Right ventricle myocardium inferior (tissue), 1 donor: ENCODE results near the gene SCYGR3. TPM values are rescaled to one million over a fixed set of nuclear protein-coding genes. Genes with fewer than 3 reads are reported as not detected.

Experiments used
- ATAC-seq: fragments of 200-7000 bp; cut with Tn5 transposase; one replicate; pipeline ENCODE4 v1.9.1; 2020; ENCODE audit warnings: mild to moderate bottlenecking, moderate library complexity
- DNase-seq: peaks from one replicate; pipeline ENCODE4 v3.0.0; 2021; ENCODE audit errors: missing footprints
- intact Hi-C: fragments of 100-400 bp; cut with DNase I; formaldehyde crosslinking; loops from one replicate; pipeline ENCODE4 v1.11.0; 2022
- long read RNA-seq: library from polyadenylated mRNA; unstranded; transcript quantifications from one replicate; pipeline ENCODE4 v2.0.0, GENCODE V29; 2021
- total RNA-seq: library from RNA; stranded (reverse); fragmentation: NEBNext Ultra II Directional; extraction: Animal tissue kit (Norgen Biotek cat#: 25700); gene quantifications from one replicate; pipeline ENCODE4 v1.2.1, GENCODE V29; 2021
- donor health status: DM: no; HTN: yes; CAD: no; lungs with severe emphysema.

SCYGR3 gene
- not detected for total RNA-seq
- long read RNA-seq = 0 reads

GRCh38 chr2:227614740-227615139, at the start of gene SCYGR3:
Gene SCYGR3 (minus strand): TSS chr2:227614840. CDS start chr2:227614840, 0 bp downstream.
- DNase-seq (no peak), ATAC-seq (no peak)
- intact Hi-C loops = no loop called here

DNA sequence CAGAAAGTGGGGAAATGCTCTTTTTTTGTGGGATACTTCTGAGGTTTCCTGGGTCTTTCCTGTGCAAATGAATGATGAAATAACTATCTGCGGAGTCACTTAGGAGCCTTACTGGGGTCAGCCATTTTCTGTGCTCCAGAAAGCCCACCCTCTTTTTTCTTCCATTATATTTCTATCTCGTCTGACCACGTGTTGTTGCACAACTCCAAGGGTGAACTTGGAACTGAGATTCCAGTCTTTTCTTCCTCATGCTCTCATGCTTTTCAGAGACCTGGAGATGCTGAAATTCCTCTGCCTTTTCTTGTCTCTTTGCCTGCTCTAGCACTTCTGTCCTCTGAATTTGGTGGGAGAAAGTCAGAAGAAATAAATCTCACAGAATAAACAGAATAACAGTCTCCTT, 47.2 kb upstream of the SCYGR3 start:
- no peak for ATAC-seq
- no peak for DNase-seq
- intact Hi-C loops = no loop called here

GRCh38 chr2:227661025-227661649, 46.5 kb upstream of the SCYGR3 start:
- DNase-seq (no peak), ATAC-seq (peak; percentile 34)
- intact Hi-C loops = no loop called here

GRCh38 chr2:227657199-227657845, 42.7 kb upstream of the SCYGR3 start:
- intact Hi-C loops = loop anchor here (5.0 kb wide), 1 partner anchor 250 kb away; no protein-coding TSS in a partner anchor
- ATAC-seq (no peak), DNase-seq (no peak)

DNA sequence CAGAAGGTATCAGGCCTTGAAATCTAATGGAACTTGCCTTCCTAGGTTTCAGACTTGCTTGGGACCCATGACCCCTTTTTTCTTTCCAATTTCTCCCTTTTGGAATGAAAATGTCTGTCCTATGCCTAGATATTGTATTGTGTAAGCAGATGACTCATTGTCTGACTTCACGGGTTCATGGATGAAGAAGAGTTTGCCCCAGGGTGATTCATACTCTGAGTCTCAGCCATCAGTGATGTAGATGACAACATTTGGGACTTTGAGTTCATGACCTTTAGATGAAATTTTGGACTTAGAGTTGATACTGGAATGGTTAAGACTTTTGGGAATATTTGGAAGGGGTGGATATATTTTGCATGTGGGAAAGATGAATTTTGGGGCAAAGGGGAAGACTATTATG, 40.8 kb upstream of the SCYGR3 start:
- ATAC-seq = peak; percentile 88
- intact Hi-C loops = loop anchor here (5.0 kb wide), 1 partner anchor 248 kb away; no protein-coding TSS in a partner anchor
- no peak for DNase-seq

DNA sequence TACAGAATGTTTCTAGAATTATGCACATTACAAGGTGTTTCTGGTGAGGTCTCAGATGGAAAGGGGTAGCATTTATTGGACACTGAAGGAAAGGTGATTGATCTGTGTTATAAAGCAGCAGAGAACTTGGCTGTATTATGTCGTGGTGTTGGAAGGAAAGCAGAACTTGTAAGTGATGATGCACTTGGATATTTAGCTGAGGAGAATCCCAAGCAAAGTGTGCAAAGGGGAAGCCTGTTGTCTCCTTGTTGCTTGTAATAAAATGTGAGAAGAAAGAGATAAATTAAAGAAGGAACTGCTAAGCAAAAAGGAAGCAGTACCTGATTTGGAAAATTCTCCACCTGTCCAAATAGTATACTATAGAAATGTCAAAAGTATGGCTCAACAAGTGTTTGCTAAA, 39.8 kb upstream of the SCYGR3 start:
- intact Hi-C loops = no loop called here
- DNase-seq (no peak), ATAC-seq (no peak)

DNA sequence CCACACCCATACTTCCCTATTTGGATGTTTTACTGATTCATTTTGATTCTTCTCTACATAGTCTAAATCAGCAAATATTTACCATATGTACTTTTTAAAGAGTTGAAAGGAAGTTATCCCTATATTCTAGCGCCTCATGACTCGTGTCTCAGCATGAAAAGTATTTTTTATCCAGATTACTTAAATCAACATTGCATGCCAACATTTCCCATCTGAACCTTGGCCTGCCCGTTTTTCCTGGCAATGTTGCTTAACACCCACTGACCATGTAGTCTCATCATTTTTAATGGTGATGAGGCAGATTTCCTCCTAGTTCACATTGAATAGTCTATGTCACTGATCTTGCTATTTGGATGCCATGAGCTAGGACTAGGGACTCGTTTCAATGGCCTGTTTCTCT, 38.8 kb upstream of the SCYGR3 start:
- ATAC-seq (no peak), DNase-seq (no peak)
- intact Hi-C loops = no loop called here

- ATAC-seq (no peak), DNase-seq (no peak)
- intact Hi-C loops = no loop called here
Measured at GRCh38 chr2:227643990-227644551, 29.4 kb upstream of the SCYGR3 start.

- ATAC-seq (no peak), DNase-seq (no peak)
- intact Hi-C loops = no loop called here
Measured at GRCh38 chr2:227642656-227643055, 28.0 kb upstream of the SCYGR3 start.

DNA sequence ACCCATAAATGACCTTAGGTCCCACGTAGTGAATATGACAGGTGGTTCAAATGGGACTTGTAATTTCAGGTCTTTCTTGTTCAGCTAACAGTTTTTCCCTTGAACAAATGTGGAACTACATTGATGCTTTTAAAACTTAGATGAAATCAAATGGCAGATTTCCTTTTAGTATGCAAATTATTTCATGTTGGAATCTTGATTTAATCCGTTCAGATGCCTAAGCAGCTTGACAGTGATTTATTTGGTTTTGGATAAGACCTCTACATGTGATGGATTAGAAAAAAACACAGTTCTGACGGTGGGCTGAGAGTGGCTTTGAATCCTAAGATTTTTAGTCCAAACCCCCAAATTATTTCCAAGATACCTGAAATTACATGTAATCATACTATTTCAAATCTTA, 19.6 kb upstream of the SCYGR3 start:
- DNase-seq = no peak
- intact Hi-C loops = no loop called here

GRCh38 chr2:227632827-227633226, 18.2 kb upstream of the SCYGR3 start:
- intact Hi-C loops = no loop called here
- ATAC-seq = no peak
- DNase-seq = no peak

More for the DNA sequence above, 19.6 kb upstream of the SCYGR3 start:
- no peak for ATAC-seq

GRCh38 chr2:227630322-227630721, 15.7 kb upstream of the SCYGR3 start:
- ATAC-seq = no peak
- DNase-seq = no peak
- intact Hi-C loops = no loop called here

DNA sequence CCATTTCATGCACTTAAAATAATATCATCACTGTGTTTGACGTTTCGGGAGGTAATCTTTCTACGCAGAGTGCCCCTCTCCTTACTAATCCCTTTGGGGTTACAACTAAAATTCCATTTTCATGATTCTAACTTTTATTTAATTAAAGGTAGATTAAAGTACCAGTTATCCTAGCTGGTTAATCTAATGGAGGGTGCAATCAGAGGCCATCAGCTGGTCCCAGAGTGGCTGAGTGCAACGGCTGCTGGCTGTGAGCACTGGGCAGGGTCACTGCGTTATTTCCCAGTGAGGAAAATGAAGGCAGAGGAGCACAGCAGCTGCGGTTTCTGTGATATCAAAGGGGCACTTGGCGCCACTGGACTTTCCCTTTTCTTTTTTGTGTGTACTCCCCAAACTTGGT, 14.8 kb upstream of the SCYGR3 start:
- DNase-seq = no peak
- no peak for ATAC-seq
- intact Hi-C loops = no loop called here

GRCh38 chr2:227627769-227628168, 13.1 kb upstream of the SCYGR3 start:
- ATAC-seq = no peak
- intact Hi-C loops = no loop called here
- no peak for DNase-seq

GRCh38 chr2:227626580-227627151, 12.0 kb upstream of the SCYGR3 start:
- DNase-seq (no peak), ATAC-seq (no peak)
- intact Hi-C loops = no loop called here

DNA sequence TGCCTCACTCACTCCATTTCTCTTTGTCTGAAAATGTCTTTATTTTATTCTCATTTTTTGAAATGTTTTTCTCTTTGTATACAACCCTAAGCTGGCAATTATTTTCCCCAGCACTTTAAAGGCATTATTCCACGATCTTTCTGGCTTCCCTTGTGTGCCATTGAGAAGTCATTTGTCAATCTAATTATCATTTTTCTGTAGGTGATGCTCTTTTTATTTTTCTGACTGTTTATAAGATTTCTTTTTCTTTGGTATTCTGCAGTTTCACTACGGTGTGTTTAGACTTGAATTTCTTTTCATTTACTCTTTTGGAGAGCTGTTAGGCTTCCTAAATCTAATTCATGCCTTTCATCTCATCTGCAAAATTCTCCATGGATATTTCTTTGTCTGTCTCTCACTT, 10.8 kb upstream of the SCYGR3 start:
- no peak for ATAC-seq
- intact Hi-C loops = no loop called here
- no peak for DNase-seq

- intact Hi-C loops = no loop called here
- DNase-seq (no peak), ATAC-seq (no peak)
Measured at GRCh38 chr2:227623226-227623625, 8.6 kb upstream of the SCYGR3 start.

DNA sequence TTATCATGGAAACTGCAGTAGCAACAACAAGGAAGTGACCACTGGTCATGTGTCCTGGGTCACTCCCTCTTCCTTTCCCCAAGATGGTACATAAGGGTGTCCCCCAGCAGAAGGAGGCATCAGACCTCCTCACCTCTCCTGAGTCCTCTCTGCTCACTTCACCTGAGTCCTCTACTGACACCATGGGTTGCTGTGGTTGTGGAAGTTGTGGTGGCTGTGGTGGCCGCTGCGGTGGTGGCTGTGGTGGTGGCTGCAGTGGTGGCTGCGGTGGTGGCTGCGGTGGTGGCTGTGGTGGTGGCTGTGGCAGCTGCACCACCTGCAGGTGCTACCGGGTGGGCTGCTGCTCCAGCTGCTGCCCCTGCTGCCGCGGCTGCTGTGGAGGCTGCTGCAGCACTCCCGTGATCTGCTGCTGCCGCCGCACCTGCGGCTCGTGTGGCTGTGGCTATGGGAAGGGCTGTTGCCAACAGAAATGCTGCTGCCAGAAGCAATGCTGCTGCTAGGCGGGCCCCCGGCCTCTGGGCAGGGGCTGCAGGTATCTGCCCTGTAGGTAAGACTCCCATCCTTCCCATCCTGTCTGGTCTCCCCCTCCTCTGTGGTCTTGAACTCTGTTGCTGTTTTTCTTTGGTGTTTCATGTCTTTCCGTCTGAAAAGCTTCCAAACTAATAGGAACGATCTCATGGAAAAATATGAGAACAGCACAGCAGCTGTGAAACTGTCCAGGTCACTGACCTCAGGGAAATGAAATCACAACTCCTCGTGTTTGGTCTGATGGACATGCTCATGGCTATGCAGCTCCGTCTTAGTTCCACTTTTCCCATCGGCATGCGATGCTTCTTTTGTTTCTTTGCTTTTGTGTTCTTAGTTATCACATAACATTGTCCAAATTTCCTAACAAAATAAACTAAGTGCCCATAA, 2.9 kb upstream of the SCYGR3 start, which contains the start of gene SCYGR4:
Gene SCYGR4, plus strand, starts transcription at position 183 of the 915 bp plus-strand sequence. Its CDS starts 0 bp downstream, at position 183.
- intact Hi-C loops = no loop called here
- DNase-seq (no peak), ATAC-seq (peak; percentile 62)

- DNase-seq (no peak), ATAC-seq (no peak)
- intact Hi-C loops = no loop called here
Measured at GRCh38 chr2:227616631-227617030, 2.0 kb upstream of the SCYGR3 start.
